Measurements from ENCODE around the gene NDE1. TPM values are rescaled to one million over a fixed set of nuclear protein-coding genes. Genes with fewer than 3 reads are reported as not detected.

NDE1 gene
- total and polyA plus RNA-seq, 2 donors (not counting 1 experiment from before 2014, with no cell fraction given) = 33.5 to 149 TPM

GRCh38 chr16:15620611-15621195, 29.3 kb upstream of the NDE1 start:
- Histone ChIP-seq H3K9me3 (ENCODE audit: control extremely low read depth in 1 of 3, control insufficient read depth in 2 of 3, insufficient read depth in 1 of 3, low read length in 2 of 3) (no peaks in the 10 kb centered on the region), H4K20me1 (ENCODE audit: control insufficient read depth, insufficient read depth, low read length, poor library complexity, severe bottlenecking) (peaks cover 40% of the 10 kb centered on the region), H3K4me3 (ENCODE audit: control extremely low read depth in 1 of 5, extremely low read depth in 1 of 5, insufficient read depth in 1 of 5, low read depth in 2 of 5, low read length in 4 of 5) (no peak overlapping the region), H3K27me3 (replicated peaks in 1 of 4; ENCODE audit: control extremely low read depth in 1 of 4, control insufficient read depth in 3 of 4, insufficient read depth in 4 of 4, low read length in 3 of 4) (no peaks in the 10 kb centered on the region), H3K79me2 (ENCODE audit: control insufficient read depth, insufficient read depth, low read length) (peaks cover 45% of the 10 kb centered on the region), H3K4me1 (ENCODE audit: control insufficient read depth in 2 of 2, insufficient read depth in 2 of 2, low read length in 2 of 2) (no peaks in the 10 kb centered on the region), H3K9ac (ENCODE audit: low read length) (no peak overlapping the region), H2AFZ (ENCODE audit: insufficient read depth, low read depth, low read length, poor library complexity, severe bottlenecking) (no peak overlapping the region), H3K27ac (ENCODE audit: low read length in 2 of 2) (no peak overlapping the region), H3K36me3 (replicated peaks in 1 of 2; ENCODE audit: control extremely low read depth in 1 of 2, control insufficient read depth in 1 of 2, extremely low read depth in 1 of 2, insufficient read depth in 2 of 2, low read length in 1 of 2) (peaks cover 9 to 97% of the 10 kb centered on the region in 2 experiments), H3K4me2 (replicated peaks; ENCODE audit: low read depth, low read length, poor library complexity, severe bottlenecking) (no peak overlapping the region)
- ATAC-seq (ENCODE audit: low read depth) (no peak), DNase-seq (no peak)
- Mint-ChIP-seq H3K4me1 (peaks cover 4% of the 10 kb centered on the region), H3K27me3 (no peaks in the 10 kb centered on the region), H3K27ac (peak overlapping the region; percentile 27), H3K4me3 (no peak overlapping the region), H3K9me3 (ENCODE audit: insufficient read depth) (no peaks in the 10 kb centered on the region)
- no CpG with 5 or more reads among the region's 6 CpGs for WGBS (ENCODE audit: insufficient coverage)
- CTCF ChIA-PET = interaction anchor here (1.7 kb wide), 1 partner anchor 22 kb away, joined by 5 read pairs; the partner anchor contains the start of gene MARF1
- POLR2A ChIA-PET = no interaction called here
- intact Hi-C loops (cut with micrococcal nuclease) = no loop called here
- TF ChIP-seq EZH2 (IDR thresholded peaks at IDR 0.05; ENCODE audit: borderline replicate concordance, insufficient read depth, low read depth, low read length, poor library complexity, severe bottlenecking) = no peak
- TF ChIP-seq, protein P1, sequence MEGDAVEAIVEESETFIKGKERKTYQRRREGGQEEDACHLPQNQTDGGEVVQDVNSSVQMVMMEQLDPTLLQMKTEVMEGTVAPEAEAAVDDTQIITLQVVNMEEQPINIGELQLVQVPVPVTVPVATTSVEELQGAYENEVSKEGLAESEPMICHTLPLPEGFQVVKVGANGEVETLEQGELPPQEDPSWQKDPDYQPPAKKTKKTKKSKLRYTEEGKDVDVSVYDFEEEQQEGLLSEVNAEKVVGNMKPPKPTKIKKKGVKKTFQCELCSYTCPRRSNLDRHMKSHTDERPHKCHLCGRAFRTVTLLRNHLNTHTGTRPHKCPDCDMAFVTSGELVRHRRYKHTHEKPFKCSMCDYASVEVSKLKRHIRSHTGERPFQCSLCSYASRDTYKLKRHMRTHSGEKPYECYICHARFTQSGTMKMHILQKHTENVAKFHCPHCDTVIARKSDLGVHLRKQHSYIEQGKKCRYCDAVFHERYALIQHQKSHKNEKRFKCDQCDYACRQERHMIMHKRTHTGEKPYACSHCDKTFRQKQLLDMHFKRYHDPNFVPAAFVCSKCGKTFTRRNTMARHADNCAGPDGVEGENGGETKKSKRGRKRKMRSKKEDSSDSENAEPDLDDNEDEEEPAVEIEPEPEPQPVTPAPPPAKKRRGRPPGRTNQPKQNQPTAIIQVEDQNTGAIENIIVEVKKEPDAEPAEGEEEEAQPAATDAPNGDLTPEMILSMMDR (IDR thresholded peaks at IDR 0.05) = no peak

GRCh38 chr16:15621456-15621855, 28.6 kb upstream of the NDE1 start:
- peaks cover 4% of the 10 kb centered on the region for H3K4me1 Mint-ChIP-seq
- intact Hi-C loops (cut with micrococcal nuclease) = no loop called here
- H3K4me3 Mint-ChIP-seq = no peak overlapping the region
- H3K27me3 Mint-ChIP-seq = no peaks in the 10 kb centered on the region
- H4K20me1 ChIP-seq (ENCODE audit: control insufficient read depth, insufficient read depth, low read length, poor library complexity, severe bottlenecking) = peaks cover 47% of the 10 kb centered on the region
- no peak overlapping the region for H3K27ac ChIP-seq (ENCODE audit: low read length in 2 of 2)
- H3K9ac ChIP-seq (ENCODE audit: low read length) = no peak overlapping the region
- no peak for ATAC-seq (ENCODE audit: low read depth)
- ChIA-PET CTCF (interaction anchor here (1.0 to 1.4 kb wide), 3 partner anchors 11 to 83 kb away, joined by 3 to 5 read pairs (median 3); partner anchors contain the start of gene MARF1), POLR2A (no interaction called here)
- H3K4me3 ChIP-seq (ENCODE audit: control extremely low read depth in 1 of 5, extremely low read depth in 1 of 5, insufficient read depth in 1 of 5, low read depth in 2 of 5, low read length in 4 of 5) = no peak overlapping the region
- peaks cover 8 to 96% of the 10 kb centered on the region in 2 experiments for H3K36me3 ChIP-seq (replicated peaks in 1 of 2; ENCODE audit: control extremely low read depth in 1 of 2, control insufficient read depth in 1 of 2, extremely low read depth in 1 of 2, insufficient read depth in 2 of 2, low read length in 1 of 2)
- H3K9me3 Mint-ChIP-seq (ENCODE audit: insufficient read depth) = no peaks in the 10 kb centered on the region
- no peak overlapping the region for H3K27ac Mint-ChIP-seq
- H2AFZ ChIP-seq (ENCODE audit: insufficient read depth, low read depth, low read length, poor library complexity, severe bottlenecking) = no peak overlapping the region
- H3K4me2 ChIP-seq (replicated peaks; ENCODE audit: low read depth, low read length, poor library complexity, severe bottlenecking) = no peak overlapping the region
- no peaks in the 10 kb centered on the region for H3K27me3 ChIP-seq (replicated peaks in 1 of 4; ENCODE audit: control extremely low read depth in 1 of 4, control insufficient read depth in 3 of 4, insufficient read depth in 4 of 4, low read length in 3 of 4)
- peaks cover 52% of the 10 kb centered on the region for H3K79me2 ChIP-seq (ENCODE audit: control insufficient read depth, insufficient read depth, low read length)
- no peaks in the 10 kb centered on the region for H3K9me3 ChIP-seq (ENCODE audit: control extremely low read depth in 1 of 3, control insufficient read depth in 2 of 3, insufficient read depth in 1 of 3, low read length in 2 of 3)
- 100% methylated on average over 1 of the region's 4 CpGs for WGBS (ENCODE audit: insufficient coverage)
- TF ChIP-seq EZH2 (IDR thresholded peaks at IDR 0.05; ENCODE audit: borderline replicate concordance, insufficient read depth, low read depth, low read length, poor library complexity, severe bottlenecking) = no peak
- H3K4me1 ChIP-seq (ENCODE audit: control insufficient read depth in 2 of 2, insufficient read depth in 2 of 2, low read length in 2 of 2) = no peaks in the 10 kb centered on the region
- no peak for DNase-seq
